ENCODE results near the gene SH3GLB2.

The SH3GLB2 gene

GRCh38 chr9:129052592-129052991 is 24.5 kb upstream of the SH3GLB2 start:
- TF ChIP-seq REST (IDR thresholded peaks at IDR 0.05; ENCODE audit: low read depth) (no peak), TEAD4 (IDR thresholded peaks at IDR 0.05) (peak; percentile 87), TAF1 (IDR thresholded peaks at IDR 0.05; ENCODE audit: low read depth) (no peak), EGR1 (IDR thresholded peaks at IDR 0.05) (no peak), ZBTB7A (IDR thresholded peaks at IDR 0.05; ENCODE audit: low read depth) (0 out of 2 replicates have a peak, but pooled peaks have one; percentile 39), MAX (IDR thresholded peaks at IDR 0.05) (peak; percentile 87), EP300 (IDR thresholded peaks at IDR 0.05; ENCODE audit: borderline replicate concordance) (peak; percentile 85), YY1 (IDR thresholded peaks at IDR 0.05; ENCODE audit: low read depth) (peak; percentile 47; the same call in 1 of the 2 replicates), USF1 (IDR thresholded peaks at IDR 0.05) (peak; percentile 57; the same call in 1 of the 2 replicates), CEBPB (IDR thresholded peaks at IDR 0.05) (peak; percentile 48; the same call in 1 of the 2 replicates), TCF12 (IDR thresholded peaks at IDR 0.05; ENCODE audit: low read depth) (peak; percentile 96), RAD21 (IDR thresholded peaks at IDR 0.05; ENCODE audit: low read depth) (peak; percentile 35; the same call in 1 of the 2 replicates), CREB1 (IDR thresholded peaks at IDR 0.05; ENCODE audit: low read depth) (0 out of 2 replicates have a peak, but pooled peaks have one; percentile 19), NFIC (IDR thresholded peaks at IDR 0.05) (peak; percentile 100), FOXM1 (IDR thresholded peaks at IDR 0.05; ENCODE audit: borderline replicate concordance, low read depth) (0 out of 2 replicates have a peak, but pooled peaks have one; percentile 34)

- TF ChIP-seq USF1 (IDR thresholded peaks at IDR 0.05): no peak
- no peak for TF ChIP-seq TEAD4 (IDR thresholded peaks at IDR 0.05)
- no peak for TF ChIP-seq CREB1 (IDR thresholded peaks at IDR 0.05; ENCODE audit: low read depth)
- no peak for TF ChIP-seq FOXM1 (IDR thresholded peaks at IDR 0.05; ENCODE audit: borderline replicate concordance, low read depth)
- TF ChIP-seq TAF1 (IDR thresholded peaks at IDR 0.05; ENCODE audit: low read depth): no peak
- TF ChIP-seq ZBTB7A (IDR thresholded peaks at IDR 0.05; ENCODE audit: low read depth): no peak
- no peak for TF ChIP-seq NFIC (IDR thresholded peaks at IDR 0.05)
- TF ChIP-seq EGR1 (IDR thresholded peaks at IDR 0.05): no peak
- TF ChIP-seq YY1 (IDR thresholded peaks at IDR 0.05; ENCODE audit: low read depth): no peak
These were observed 13.9 kb upstream of the SH3GLB2 start for GRCh38 chr9:129042016-129042415.

GRCh38 chr9:129040113-129040643 is 12.0 kb upstream of the SH3GLB2 start:
- TF ChIP-seq USF1 (IDR thresholded peaks at IDR 0.05) (no peak), TCF12 (IDR thresholded peaks at IDR 0.05; ENCODE audit: low read depth) (no peak), YY1 (IDR thresholded peaks at IDR 0.05; ENCODE audit: low read depth) (no peak), REST (IDR thresholded peaks at IDR 0.05; ENCODE audit: low read depth) (no peak), EP300 (IDR thresholded peaks at IDR 0.05; ENCODE audit: borderline replicate concordance) (no peak), CEBPB (IDR thresholded peaks at IDR 0.05) (no peak), CREB1 (IDR thresholded peaks at IDR 0.05; ENCODE audit: low read depth) (no peak), TAF1 (IDR thresholded peaks at IDR 0.05; ENCODE audit: low read depth) (no peak), MAX (IDR thresholded peaks at IDR 0.05) (no peak), ZBTB7A (IDR thresholded peaks at IDR 0.05; ENCODE audit: low read depth) (no peak), FOXM1 (IDR thresholded peaks at IDR 0.05; ENCODE audit: borderline replicate concordance, low read depth) (no peak), EGR1 (IDR thresholded peaks at IDR 0.05) (no peak), NFIC (IDR thresholded peaks at IDR 0.05) (no peak), TEAD4 (IDR thresholded peaks at IDR 0.05) (no peak)

DNA sequence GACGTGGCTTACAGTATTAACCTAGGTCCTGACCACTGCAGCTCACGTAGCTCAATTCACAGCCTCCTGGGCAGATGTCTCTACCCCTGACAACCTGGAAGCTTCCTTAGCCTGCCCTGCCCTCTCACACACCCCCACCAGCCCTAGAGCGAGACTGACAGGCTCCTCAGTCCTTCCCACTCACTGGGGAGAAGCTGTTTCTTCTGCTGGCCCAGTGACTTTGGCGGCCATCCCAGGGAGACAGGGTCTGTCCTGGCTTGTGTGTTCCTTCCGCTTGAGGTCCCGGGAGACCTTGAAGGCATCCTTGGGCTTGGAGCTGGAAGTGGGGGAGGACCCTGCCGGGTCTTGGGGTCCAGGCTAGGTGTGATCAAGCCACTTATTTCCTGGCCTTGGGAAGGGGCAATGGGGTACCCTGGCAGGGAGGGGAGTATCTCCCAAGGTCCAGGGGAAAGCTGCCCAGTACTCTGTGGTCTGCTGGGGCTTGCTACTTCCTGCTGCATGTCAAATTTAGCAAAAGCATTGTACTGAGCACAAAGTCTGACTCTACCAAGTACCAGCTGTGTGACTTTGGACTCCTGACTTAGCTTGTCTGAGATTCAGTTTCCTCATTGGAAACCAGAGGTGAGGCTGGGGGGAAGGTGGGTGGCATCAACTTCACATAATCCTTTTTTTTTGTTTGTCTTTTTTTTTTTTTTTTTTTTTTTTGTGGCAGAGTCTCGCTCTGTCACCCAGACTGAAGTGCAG is 10.2 kb upstream of the SH3GLB2 start:
- TF ChIP-seq TCF12 (IDR thresholded peaks at IDR 0.05; ENCODE audit: low read depth) (no peak), MAX (IDR thresholded peaks at IDR 0.05) (no peak), FOXM1 (IDR thresholded peaks at IDR 0.05; ENCODE audit: borderline replicate concordance, low read depth) (no peak), REST (IDR thresholded peaks at IDR 0.05; ENCODE audit: low read depth) (no peak), ZBTB7A (IDR thresholded peaks at IDR 0.05; ENCODE audit: low read depth) (no peak), CREB1 (IDR thresholded peaks at IDR 0.05; ENCODE audit: low read depth) (no peak), NFIC (IDR thresholded peaks at IDR 0.05) (no peak), CEBPB (IDR thresholded peaks at IDR 0.05) (no peak), EGR1 (IDR thresholded peaks at IDR 0.05) (no peak), RAD21 (IDR thresholded peaks at IDR 0.05; ENCODE audit: low read depth) (no peak), TEAD4 (IDR thresholded peaks at IDR 0.05) (no peak), EP300 (IDR thresholded peaks at IDR 0.05; ENCODE audit: borderline replicate concordance) (no peak), TAF1 (IDR thresholded peaks at IDR 0.05; ENCODE audit: low read depth) (no peak), USF1 (IDR thresholded peaks at IDR 0.05) (no peak), YY1 (IDR thresholded peaks at IDR 0.05; ENCODE audit: low read depth) (no peak)
